Measurements from ENCODE around the gene IGFBP7.

The IGFBP7 gene

DNA sequence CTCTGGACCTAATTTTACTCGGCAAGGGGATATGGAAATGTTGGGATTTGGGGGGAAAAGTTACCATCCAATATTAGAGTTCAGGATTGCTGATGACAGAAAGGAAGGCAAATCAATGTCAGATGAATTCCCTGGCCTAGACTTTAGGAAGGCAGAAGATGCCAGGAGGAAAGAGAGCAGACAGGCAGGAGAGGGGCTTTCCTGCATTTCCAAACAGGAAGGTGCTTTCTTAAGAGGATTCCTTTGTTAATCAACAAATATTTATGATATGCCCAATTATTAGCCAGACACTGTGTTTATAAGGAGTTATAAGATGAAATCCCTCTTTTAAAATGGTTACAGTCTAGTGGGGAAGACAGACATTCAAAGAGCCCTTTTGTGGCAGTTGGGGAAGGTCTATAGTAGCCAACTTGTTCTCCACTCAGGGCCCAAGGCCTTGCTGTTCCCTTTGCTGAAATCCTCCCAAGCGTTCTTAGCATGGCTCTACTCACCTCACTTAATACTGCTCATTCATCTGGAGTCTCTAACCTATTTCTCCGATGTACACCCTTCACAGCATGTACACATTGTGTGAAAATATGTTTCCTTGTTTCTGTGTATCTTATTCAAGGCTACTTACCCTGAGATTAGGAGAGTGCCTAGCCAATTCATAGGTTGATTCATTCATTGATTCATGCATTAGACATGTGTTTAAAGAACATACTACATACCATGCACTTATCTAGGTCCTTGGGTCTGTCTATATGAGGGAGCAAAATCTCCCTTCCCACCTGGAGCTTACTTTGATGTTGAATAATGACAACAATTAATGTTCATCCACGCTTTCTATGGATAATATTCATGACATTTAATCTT is 5.3 kb downstream of the IGFBP7 start:
- H3K18ac ChIP-seq (ENCODE audit: low read length) = no peak overlapping the region
- no peaks in the 10 kb centered on the region for H3K36me3 ChIP-seq (ENCODE audit: control insufficient read depth, insufficient read depth, low read length)
- H3K27me3 ChIP-seq (ENCODE audit: insufficient read depth, low read length, poor library complexity) = peaks cover 2% of the 10 kb centered on the region
- no peak overlapping the region for H3K9ac ChIP-seq (ENCODE audit: low read length)
- no peak overlapping the region for H4K5ac ChIP-seq (ENCODE audit: low read length)
- H3K56ac ChIP-seq (ENCODE audit: low read length) = no peak overlapping the region
- H3K4me3 ChIP-seq (ENCODE audit: low read length) = no peak overlapping the region
- no CpG with 5 or more reads among the region's 4 CpGs for WGBS (ENCODE audit: extremely low coverage, insufficient coverage, low lambda C conversion rate)
- H3K79me1 ChIP-seq (ENCODE audit: low read length) = no peaks in the 10 kb centered on the region
- no peak overlapping the region for H3K4me2 ChIP-seq (ENCODE audit: low read length)
- H4K8ac ChIP-seq (ENCODE audit: low read depth, low read length) = no peak overlapping the region
- no peak overlapping the region for H2BK15ac ChIP-seq (replicated peaks; ENCODE audit: low read depth)
- no peak overlapping the region for H3K23ac ChIP-seq (ENCODE audit: low read length)
- H3K27ac ChIP-seq (ENCODE audit: low read depth, low read length) = no peak overlapping the region
- no peak overlapping the region for H2BK5ac ChIP-seq (ENCODE audit: low read length)
- H2AK5ac ChIP-seq (ENCODE audit: low read length) = no peak overlapping the region
- H3K79me2 ChIP-seq (ENCODE audit: control insufficient read depth, insufficient read depth, low read length) = no peaks in the 10 kb centered on the region
- H2BK120ac ChIP-seq (ENCODE audit: low read depth, low read length) = no peak overlapping the region
- no peaks in the 10 kb centered on the region for H3K4me1 ChIP-seq (ENCODE audit: control insufficient read depth, low read depth, low read length)
- DNase-seq = no peak
- no peak overlapping the region for H3K4ac ChIP-seq (ENCODE audit: low read depth, low read length)

DNA sequence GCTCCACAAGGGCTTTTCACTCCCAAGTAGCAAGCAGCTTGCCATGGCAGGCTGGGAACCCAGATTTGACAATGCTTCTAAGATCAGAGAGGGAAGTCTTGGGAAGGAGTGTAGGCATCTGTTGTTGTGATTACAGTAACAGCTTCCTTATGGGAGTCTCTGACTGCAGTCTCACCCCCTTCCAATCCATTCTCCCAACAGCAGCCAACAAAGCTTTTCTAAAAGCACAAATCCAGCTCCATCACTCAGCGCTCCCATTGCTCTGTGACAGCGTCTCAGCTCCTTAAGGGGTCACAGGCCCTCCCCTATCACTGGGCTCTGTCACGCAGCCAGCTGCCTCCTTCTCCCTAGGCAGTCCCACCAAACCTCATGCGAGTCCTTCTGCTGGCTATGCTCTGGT is 7.1 kb downstream of the IGFBP7 start:
- Histone ChIP-seq H3K4me1 (ENCODE audit: control insufficient read depth, low read depth, low read length) (no peaks in the 10 kb centered on the region), H2AK5ac (ENCODE audit: low read length) (no peak overlapping the region), H2BK120ac (ENCODE audit: low read depth, low read length) (no peak overlapping the region), H3K9ac (ENCODE audit: low read length) (no peak overlapping the region), H3K27me3 (ENCODE audit: insufficient read depth, low read length, poor library complexity) (no peaks in the 10 kb centered on the region), H3K56ac (ENCODE audit: low read length) (no peak overlapping the region), H3K27ac (ENCODE audit: low read depth, low read length) (no peak overlapping the region), H3K18ac (ENCODE audit: low read length) (no peak overlapping the region), H2BK15ac (replicated peaks; ENCODE audit: low read depth) (no peak overlapping the region), H3K36me3 (ENCODE audit: control insufficient read depth, insufficient read depth, low read length) (no peaks in the 10 kb centered on the region), H4K5ac (ENCODE audit: low read length) (no peak overlapping the region), H3K79me1 (ENCODE audit: low read length) (no peaks in the 10 kb centered on the region), H4K8ac (ENCODE audit: low read depth, low read length) (no peak overlapping the region), H3K4me3 (ENCODE audit: low read length) (no peak overlapping the region), H3K4ac (ENCODE audit: low read depth, low read length) (no peak overlapping the region), H2BK5ac (ENCODE audit: low read length) (no peak overlapping the region), H3K23ac (ENCODE audit: low read length) (no peak overlapping the region), H3K4me2 (ENCODE audit: low read length) (no peak overlapping the region), H3K79me2 (ENCODE audit: control insufficient read depth, insufficient read depth, low read length) (no peaks in the 10 kb centered on the region)
- DNase-seq = no peak
- WGBS (ENCODE audit: extremely low coverage, insufficient coverage, low lambda C conversion rate) = no CpG with 5 or more reads among the region's 4 CpGs

DNA sequence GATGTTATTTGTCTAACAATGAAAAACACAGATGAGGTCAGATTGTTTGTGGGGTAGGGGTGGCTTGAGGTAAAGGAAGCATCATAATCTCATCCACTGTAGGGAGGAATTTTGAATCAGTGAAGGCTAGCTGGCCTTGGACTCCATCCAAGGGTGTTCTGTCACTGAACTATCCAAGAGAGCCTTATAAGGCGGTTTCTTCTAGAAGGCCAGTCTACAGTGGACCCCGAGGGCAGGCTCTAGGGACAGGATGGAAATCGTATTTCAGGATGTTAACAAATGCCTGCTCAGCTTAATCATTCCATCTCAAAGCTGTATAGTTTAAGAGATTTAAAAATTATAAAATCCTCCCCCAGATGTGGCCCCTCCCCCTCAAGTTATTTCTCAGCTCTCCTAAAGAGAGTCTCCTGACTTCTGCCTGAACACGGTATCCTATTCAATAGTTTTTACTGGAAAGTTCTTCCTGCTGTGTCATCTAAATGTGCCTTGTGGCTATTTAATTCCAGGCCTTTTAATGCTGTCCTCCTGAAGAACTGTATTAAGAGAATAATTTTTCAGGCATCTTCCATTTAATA is 8.0 kb downstream of the IGFBP7 start:
- no peak overlapping the region for H3K4me3 ChIP-seq (ENCODE audit: low read length)
- no peaks in the 10 kb centered on the region for H3K4me1 ChIP-seq (ENCODE audit: control insufficient read depth, low read depth, low read length)
- no peak overlapping the region for H4K5ac ChIP-seq (ENCODE audit: low read length)
- H4K8ac ChIP-seq (ENCODE audit: low read depth, low read length) = no peak overlapping the region
- H3K56ac ChIP-seq (ENCODE audit: low read length) = no peak overlapping the region
- no peak overlapping the region for H3K23ac ChIP-seq (ENCODE audit: low read length)
- no peak overlapping the region for H3K27ac ChIP-seq (ENCODE audit: low read depth, low read length)
- no peaks in the 10 kb centered on the region for H3K36me3 ChIP-seq (ENCODE audit: control insufficient read depth, insufficient read depth, low read length)
- no CpG with 5 or more reads among the region's 4 CpGs for WGBS (ENCODE audit: extremely low coverage, insufficient coverage, low lambda C conversion rate)
- no peak for DNase-seq
- H3K9ac ChIP-seq (ENCODE audit: low read length) = no peak overlapping the region
- H3K4ac ChIP-seq (ENCODE audit: low read depth, low read length) = no peak overlapping the region
- H2BK120ac ChIP-seq (ENCODE audit: low read depth, low read length) = no peak overlapping the region
- no peaks in the 10 kb centered on the region for H3K27me3 ChIP-seq (ENCODE audit: insufficient read depth, low read length, poor library complexity)
- no peaks in the 10 kb centered on the region for H3K79me1 ChIP-seq (ENCODE audit: low read length)
- no peak overlapping the region for H2BK15ac ChIP-seq (replicated peaks; ENCODE audit: low read depth)
- H3K79me2 ChIP-seq (ENCODE audit: control insufficient read depth, insufficient read depth, low read length) = no peaks in the 10 kb centered on the region
- H3K4me2 ChIP-seq (ENCODE audit: low read length) = no peak overlapping the region
- no peak overlapping the region for H2BK5ac ChIP-seq (ENCODE audit: low read length)
- peak overlapping the region; percentile 54 for H3K18ac ChIP-seq (ENCODE audit: low read length)
- no peak overlapping the region for H2AK5ac ChIP-seq (ENCODE audit: low read length)

DNA sequence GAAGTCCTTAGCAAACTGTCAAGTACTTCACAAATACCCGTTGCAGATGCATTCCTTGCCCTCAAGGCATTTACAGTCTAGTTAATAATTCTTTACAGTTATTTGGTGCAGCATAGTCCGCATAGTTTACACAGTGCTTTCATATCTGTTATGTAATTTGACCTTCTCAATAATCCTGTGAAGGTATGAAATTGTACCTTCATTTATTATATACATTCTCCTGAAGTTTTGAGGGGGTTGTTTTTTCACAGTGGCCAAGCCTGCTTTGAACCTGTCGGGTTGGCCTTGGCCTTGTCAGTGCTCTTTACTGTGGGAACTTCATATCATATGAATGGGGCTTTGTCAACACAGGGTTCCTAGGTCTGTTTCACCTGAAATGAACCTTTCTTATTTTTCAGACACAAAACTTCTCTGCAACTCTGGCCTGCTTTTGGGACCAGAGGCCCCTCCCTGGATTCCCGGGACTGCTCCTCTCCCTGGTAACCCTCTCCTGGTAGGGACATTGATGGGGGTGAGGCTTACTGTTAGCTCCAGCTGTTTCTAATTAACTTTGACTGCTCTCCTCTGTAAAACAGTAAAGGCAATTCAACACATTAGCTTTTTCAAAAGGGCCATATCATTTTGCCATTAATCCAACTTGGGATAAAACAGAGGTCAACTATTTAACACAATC is 9.1 kb downstream of the IGFBP7 start:
- no peaks in the 10 kb centered on the region for H3K79me1 ChIP-seq (ENCODE audit: low read length)

DNA sequence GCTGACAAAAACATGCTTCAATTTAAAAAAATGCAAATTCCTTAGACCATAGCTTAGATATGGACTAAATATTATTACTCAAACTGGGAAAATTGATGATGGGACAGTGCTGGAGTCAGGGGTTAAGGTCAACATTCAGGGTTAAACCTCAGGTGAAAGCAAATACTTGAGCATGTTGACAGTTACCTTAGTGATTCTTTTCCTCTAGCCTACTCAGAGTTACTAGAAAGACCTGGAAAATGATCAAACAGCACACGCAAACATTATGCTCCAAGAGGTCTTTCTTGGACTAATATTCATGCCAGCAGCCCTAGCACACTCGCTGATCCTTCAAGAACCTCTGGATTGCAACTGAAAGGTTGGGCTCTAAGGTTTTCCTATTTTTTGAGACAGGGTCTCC is 10.8 kb downstream of the IGFBP7 start:
- Histone ChIP-seq H3K4ac (ENCODE audit: low read depth, low read length) (no peak overlapping the region), H4K8ac (ENCODE audit: low read depth, low read length) (no peak overlapping the region), H3K9ac (ENCODE audit: low read length) (no peak overlapping the region), H2AK5ac (ENCODE audit: low read length) (no peak overlapping the region), H3K56ac (ENCODE audit: low read length) (no peak overlapping the region), H3K18ac (ENCODE audit: low read length) (no peak overlapping the region), H3K27ac (ENCODE audit: low read depth, low read length) (no peak overlapping the region), H3K27me3 (ENCODE audit: insufficient read depth, low read length, poor library complexity) (no peaks in the 10 kb centered on the region), H3K23ac (ENCODE audit: low read length) (no peak overlapping the region), H2BK120ac (ENCODE audit: low read depth, low read length) (no peak overlapping the region), H3K79me2 (ENCODE audit: control insufficient read depth, insufficient read depth, low read length) (no peaks in the 10 kb centered on the region), H2BK15ac (replicated peaks; ENCODE audit: low read depth) (no peak overlapping the region), H3K36me3 (ENCODE audit: control insufficient read depth, insufficient read depth, low read length) (no peaks in the 10 kb centered on the region), H3K4me3 (ENCODE audit: low read length) (no peak overlapping the region), H2BK5ac (ENCODE audit: low read length) (no peak overlapping the region), H4K5ac (ENCODE audit: low read length) (no peak overlapping the region), H3K79me1 (ENCODE audit: low read length) (no peaks in the 10 kb centered on the region), H3K4me1 (ENCODE audit: control insufficient read depth, low read depth, low read length) (no peaks in the 10 kb centered on the region), H3K4me2 (ENCODE audit: low read length) (no peak overlapping the region)
- no peak for DNase-seq
- WGBS (ENCODE audit: extremely low coverage, insufficient coverage, low lambda C conversion rate) = no CpG with 5 or more reads among the region's 2 CpGs

More for the DNA sequence above, 9.1 kb downstream of the IGFBP7 start:
- Histone ChIP-seq H3K36me3 (ENCODE audit: control insufficient read depth, insufficient read depth, low read length) (no peaks in the 10 kb centered on the region), H2BK5ac (ENCODE audit: low read length) (no peak overlapping the region), H2BK120ac (ENCODE audit: low read depth, low read length) (no peak overlapping the region), H3K27ac (ENCODE audit: low read depth, low read length) (peak overlapping the region; percentile 23), H3K4me2 (ENCODE audit: low read length) (no peak overlapping the region), H3K9ac (ENCODE audit: low read length) (no peak overlapping the region), H3K56ac (ENCODE audit: low read length) (no peak overlapping the region), H3K23ac (ENCODE audit: low read length) (no peak overlapping the region), H4K5ac (ENCODE audit: low read length) (no peak overlapping the region), H3K4ac (ENCODE audit: low read depth, low read length) (no peak overlapping the region), H3K79me2 (ENCODE audit: control insufficient read depth, insufficient read depth, low read length) (no peaks in the 10 kb centered on the region), H2AK5ac (ENCODE audit: low read length) (no peak overlapping the region), H4K8ac (ENCODE audit: low read depth, low read length) (no peak overlapping the region), H3K18ac (ENCODE audit: low read length) (peak overlapping the region; percentile 55), H3K27me3 (ENCODE audit: insufficient read depth, low read length, poor library complexity) (no peaks in the 10 kb centered on the region), H3K4me3 (ENCODE audit: low read length) (no peak overlapping the region), H2BK15ac (replicated peaks; ENCODE audit: low read depth) (no peak overlapping the region), H3K4me1 (ENCODE audit: control insufficient read depth, low read depth, low read length) (no peaks in the 10 kb centered on the region)
- no CpG with 5 or more reads among the region's 4 CpGs for WGBS (ENCODE audit: extremely low coverage, insufficient coverage, low lambda C conversion rate)
- no peak for DNase-seq
